Measurements from ENCODE around the gene SEMA5A.

DNA sequence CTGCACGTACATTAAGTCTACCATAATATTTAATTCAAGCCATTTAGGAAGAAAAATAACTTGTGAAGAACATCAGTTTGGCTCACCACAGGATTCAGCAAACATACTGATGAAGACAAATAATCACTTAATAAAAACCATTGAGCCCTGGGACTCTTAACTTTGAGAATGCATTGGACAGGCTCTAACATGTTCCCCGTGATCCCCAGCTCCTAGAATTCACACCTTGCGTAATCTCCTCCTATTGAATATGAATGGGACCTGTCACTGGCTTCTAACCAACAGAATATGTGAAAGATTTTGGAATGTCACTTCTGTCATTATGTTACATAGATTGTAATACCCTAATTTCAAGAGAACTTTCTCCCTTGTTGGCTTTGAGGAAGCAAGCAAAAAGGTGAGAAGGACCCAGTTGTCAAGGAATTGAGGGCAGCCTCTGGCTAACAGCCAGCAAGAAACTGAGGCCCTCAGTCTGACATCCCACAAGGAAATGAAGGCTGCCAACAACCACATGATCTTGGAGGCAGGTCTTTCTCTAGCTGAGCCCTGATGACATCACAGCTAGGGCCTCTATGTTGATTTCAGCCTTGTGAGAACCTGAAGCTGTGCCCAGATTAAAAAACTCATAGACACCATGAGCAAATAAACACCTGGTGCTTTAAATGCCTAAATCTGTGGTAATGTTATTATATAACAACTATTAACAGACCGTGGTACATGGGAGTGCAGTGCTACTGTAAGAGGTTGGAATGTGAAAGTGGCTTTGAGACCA is 433.2 kb downstream of the SEMA5A start:
- TF ChIP-seq, protein P1, sequence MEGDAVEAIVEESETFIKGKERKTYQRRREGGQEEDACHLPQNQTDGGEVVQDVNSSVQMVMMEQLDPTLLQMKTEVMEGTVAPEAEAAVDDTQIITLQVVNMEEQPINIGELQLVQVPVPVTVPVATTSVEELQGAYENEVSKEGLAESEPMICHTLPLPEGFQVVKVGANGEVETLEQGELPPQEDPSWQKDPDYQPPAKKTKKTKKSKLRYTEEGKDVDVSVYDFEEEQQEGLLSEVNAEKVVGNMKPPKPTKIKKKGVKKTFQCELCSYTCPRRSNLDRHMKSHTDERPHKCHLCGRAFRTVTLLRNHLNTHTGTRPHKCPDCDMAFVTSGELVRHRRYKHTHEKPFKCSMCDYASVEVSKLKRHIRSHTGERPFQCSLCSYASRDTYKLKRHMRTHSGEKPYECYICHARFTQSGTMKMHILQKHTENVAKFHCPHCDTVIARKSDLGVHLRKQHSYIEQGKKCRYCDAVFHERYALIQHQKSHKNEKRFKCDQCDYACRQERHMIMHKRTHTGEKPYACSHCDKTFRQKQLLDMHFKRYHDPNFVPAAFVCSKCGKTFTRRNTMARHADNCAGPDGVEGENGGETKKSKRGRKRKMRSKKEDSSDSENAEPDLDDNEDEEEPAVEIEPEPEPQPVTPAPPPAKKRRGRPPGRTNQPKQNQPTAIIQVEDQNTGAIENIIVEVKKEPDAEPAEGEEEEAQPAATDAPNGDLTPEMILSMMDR (IDR thresholded peaks at IDR 0.05), result no peak
- no peak for TF ChIP-seq EZH2 (IDR thresholded peaks at IDR 0.05; ENCODE audit: borderline replicate concordance, insufficient read depth, low read depth, low read length, poor library complexity, severe bottlenecking)

Measured in B cell (primary cell).